AG08396 (cell line): ENCODE measurements around the gene SEMA4C.

Experiments used
- DNase-seq: peaks from one replicate; pipeline ENCODE4 v3.0.0; 2012; ENCODE audit warnings: low spot score, mixed read lengths

The SEMA4C gene

GRCh38 chr2:96819876-96820511 lies 49.9 kb downstream of the SEMA4C start:
- DNase-seq: no peak

- no peak for DNase-seq
Measured at GRCh38 chr2:96819128-96819875, 50.6 kb downstream of the SEMA4C start.

GRCh38 chr2:96817882-96818281 lies 52.0 kb downstream of the SEMA4C start:
- DNase-seq: no peak

GRCh38 chr2:96816836-96817702 lies 52.8 kb downstream of the SEMA4C start:
- no peak for DNase-seq

GRCh38 chr2:96816127-96816835 lies 53.6 kb downstream of the SEMA4C start, which contains the start of gene CNNM3:
TSS of gene CNNM3 (plus strand) at chr2:96816268. CDS start at chr2:96816278, 10 bp downstream.
- peak; percentile 100 for DNase-seq

- DNase-seq: peak; percentile 50
Measured at GRCh38 chr2:96815326-96816126, 54.4 kb downstream of the SEMA4C start.

GRCh38 chr2:96813656-96814055 lies 56.2 kb downstream of the SEMA4C start:
- no peak for DNase-seq

- peak; percentile 70 for DNase-seq
Measured at GRCh38 chr2:96811917-96812316, 58.0 kb downstream of the SEMA4C start.

GRCh38 chr2:96810783-96811192 lies 59.1 kb downstream of the SEMA4C start:
- DNase-seq: no peak

GRCh38 chr2:96809951-96810782 lies 59.7 kb downstream of the SEMA4C start:
- no peak for DNase-seq
